ENCODE measurements around the gene TXNDC15.

Gene TXNDC15

GRCh38 chr5:134945041-134945440, 70.9 kb downstream of the TXNDC15 start:
- no peak for DNase-seq (ENCODE audit: low read depth)

GRCh38 chr5:134948911-134949310, 74.7 kb downstream of the TXNDC15 start:
- no peak overlapping the region for H3K4me3 ChIP-seq (ENCODE audit: low read length)
- TF ChIP-seq CTCF (IDR thresholded peaks at IDR 0.05; ENCODE audit: insufficient read depth, low read depth, low read length, missing control alignments): no peak
- peak; percentile 41 for DNase-seq (ENCODE audit: low read depth)

More at GRCh38 chr5:134945041-134945440, 70.9 kb downstream of the TXNDC15 start:
- H3K4me3 ChIP-seq (ENCODE audit: low read length): no peak overlapping the region
- no peak for TF ChIP-seq CTCF (IDR thresholded peaks at IDR 0.05; ENCODE audit: insufficient read depth, low read depth, low read length, missing control alignments)

- H3K4me3 ChIP-seq (ENCODE audit: low read length): no peak overlapping the region
- no peak for DNase-seq (ENCODE audit: low read depth)
- no peak for TF ChIP-seq CTCF (IDR thresholded peaks at IDR 0.05; ENCODE audit: insufficient read depth, low read depth, low read length, missing control alignments)
Observed at GRCh38 chr5:134949316-134949715, 75.1 kb downstream of the TXNDC15 start.

Measured in epithelial cell of esophagus (primary cell).